ENCODE measurements around the gene RAB11FIP3. TPM values are rescaled to one million over a fixed set of nuclear protein-coding genes. Genes with fewer than 3 reads are reported as not detected.

The RAB11FIP3 gene
- total and polyA plus RNA-seq, 10 donors = 12.3 to 52.7 (median 35.5) TPM

DNA sequence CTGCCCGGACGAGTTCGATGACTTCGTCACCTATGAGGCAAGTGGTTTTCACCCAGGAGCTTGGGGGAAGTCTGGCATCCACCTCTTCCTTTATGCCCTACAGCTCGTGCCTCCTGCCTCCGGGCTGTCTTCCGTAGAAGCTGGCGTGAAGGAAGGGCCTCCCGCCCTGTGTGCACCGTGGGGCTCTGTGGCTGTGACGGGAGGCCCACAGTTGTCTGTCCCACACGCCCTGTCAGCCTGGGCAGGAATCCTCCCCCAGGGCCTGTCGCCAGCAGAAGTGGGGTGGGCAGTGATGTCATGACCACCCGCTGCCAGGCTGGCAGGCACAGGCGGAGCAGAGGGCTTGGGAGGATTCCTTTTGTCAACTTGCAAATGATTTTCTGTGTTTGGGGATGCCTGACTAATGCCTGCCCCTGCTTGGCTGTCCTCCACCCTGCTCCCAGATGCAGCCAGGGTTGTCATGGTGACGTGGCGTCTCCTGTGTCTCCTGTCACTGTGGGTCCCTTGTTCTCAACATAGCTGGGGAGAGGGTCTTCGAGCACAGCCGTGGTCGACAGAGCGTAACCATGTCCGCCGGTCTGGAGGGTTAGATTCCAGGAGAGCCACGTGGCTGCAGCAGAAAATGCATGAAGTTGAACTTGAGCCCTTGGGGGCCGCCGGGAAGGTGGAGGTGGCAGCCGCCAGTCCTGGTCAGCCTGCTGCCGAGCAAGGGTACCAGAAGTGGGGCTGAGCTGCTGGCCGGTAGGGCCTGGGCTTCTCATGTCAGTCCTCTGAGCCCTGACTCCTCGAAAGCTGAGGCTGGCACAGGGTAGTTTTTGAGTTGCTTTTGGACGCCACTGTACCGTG, 46.1 kb downstream of the RAB11FIP3 start:
- H3K4me3 ChIP-seq = no peak overlapping the region
- H3K4me1 ChIP-seq = peaks cover 0 to 6% (median 0%) of the 10 kb centered on the region in 6 donors
- TF ChIP-seq CTCF (IDR thresholded peaks at IDR 0.05 in 8 of 11, conservative IDR thresholded peaks at IDR 0.05 in 3 of 11) (no peak), POLR2A (IDR thresholded peaks at IDR 0.05) (no peak), POLR2AphosphoS5 (IDR thresholded peaks at IDR 0.05) (no peak)
- no peak overlapping the region for H3K27ac ChIP-seq
- H3K36me3 ChIP-seq = peaks cover 0 to 37% (median 5%) of the 10 kb centered on the region in 6 donors
- 80 to 92% (median 87%) methylated on average over 30 to 32 of the region's 32 CpGs for WGBS, 5 donors
- no peaks in the 10 kb centered on the region for H3K9me3 ChIP-seq
- DNase-seq = no peak
- intact Hi-C loops (cut with DNase I; ENCODE audit: low total_unique reads) = no loop called here
- H3K27me3 ChIP-seq (replicated peaks in 1 of 7) = no peaks in the 10 kb centered on the region

GRCh38 chr16:472199-472504, 46.7 kb downstream of the RAB11FIP3 start:
- H3K9me3 ChIP-seq = no peaks in the 10 kb centered on the region
- no peak overlapping the region for H3K27ac ChIP-seq
- H3K4me3 ChIP-seq = no peak overlapping the region
- TF ChIP-seq CTCF (IDR thresholded peaks at IDR 0.05 in 8 of 11, conservative IDR thresholded peaks at IDR 0.05 in 3 of 11) = no peak
- TF ChIP-seq POLR2AphosphoS5 (IDR thresholded peaks at IDR 0.05) = no peak
- TF ChIP-seq POLR2A (IDR thresholded peaks at IDR 0.05) = no peak
- H3K27me3 ChIP-seq (replicated peaks in 1 of 7) = no peaks in the 10 kb centered on the region
- peaks cover 0 to 10% (median 0%) of the 10 kb centered on the region in 6 donors for H3K4me1 ChIP-seq
- 88 to 96% (median 96%) methylated on average over 4 to 9 of the region's 9 CpGs for WGBS, 5 donors
- intact Hi-C loops (cut with DNase I; ENCODE audit: low total_unique reads) = no loop called here
- DNase-seq = no peak
- peaks cover 0 to 37% (median 5%) of the 10 kb centered on the region in 6 donors for H3K36me3 ChIP-seq

DNA sequence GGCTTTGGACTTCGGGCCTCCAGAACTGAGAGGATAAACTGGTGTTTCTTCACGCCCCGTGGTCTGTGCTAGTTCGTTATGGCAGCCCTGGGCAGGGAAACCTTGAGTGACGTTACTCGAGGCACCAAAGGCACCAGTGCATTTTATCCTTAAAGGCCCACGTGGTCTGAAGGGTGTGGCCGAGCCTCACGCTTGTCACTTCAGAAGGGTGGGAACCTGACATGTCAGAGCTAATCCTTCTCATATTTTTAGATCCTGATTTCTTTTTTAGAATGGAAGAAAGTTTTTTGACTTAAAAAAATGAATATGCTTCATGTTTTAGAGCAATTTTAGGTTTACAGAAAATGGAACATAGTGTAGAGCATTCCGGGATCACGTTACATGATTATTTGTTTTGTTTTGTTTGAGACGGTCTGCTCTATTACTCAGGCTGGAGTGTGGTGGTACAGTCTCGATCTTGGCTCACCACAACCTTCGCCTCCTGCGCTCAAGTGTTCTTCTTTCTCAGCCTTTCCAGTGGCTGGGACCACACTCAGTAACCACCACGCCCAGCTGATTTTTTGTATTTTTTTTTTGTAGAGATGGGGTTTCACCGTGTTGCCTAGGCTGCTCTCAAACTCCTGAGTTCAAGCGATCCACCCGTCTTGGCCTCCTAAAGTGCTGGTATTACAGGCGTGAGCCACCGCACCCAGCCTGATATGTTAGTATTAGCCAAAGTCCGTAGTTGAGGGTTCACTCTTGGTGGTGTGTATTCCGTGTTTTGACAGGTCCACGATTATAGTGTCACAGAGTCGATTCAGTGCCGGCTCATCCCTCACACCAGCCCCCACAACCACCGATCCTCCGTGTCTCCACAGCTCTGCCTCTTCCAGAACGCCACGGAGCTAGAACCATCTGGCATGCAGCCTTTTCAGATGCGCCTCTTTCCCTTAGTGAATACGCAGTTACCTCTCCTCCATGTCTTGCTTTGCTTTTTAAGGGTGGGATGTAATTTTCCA, 47.9 kb downstream of the RAB11FIP3 start:
- TF ChIP-seq CTCF (IDR thresholded peaks at IDR 0.05 in 8 of 11, conservative IDR thresholded peaks at IDR 0.05 in 3 of 11) = no peak
- TF ChIP-seq POLR2AphosphoS5 (IDR thresholded peaks at IDR 0.05) = no peak
- TF ChIP-seq POLR2A (IDR thresholded peaks at IDR 0.05) = no peak
- H3K4me3 ChIP-seq = no peak overlapping the region
- DNase-seq = no peak
- H3K36me3 ChIP-seq = peaks cover 0 to 43% (median 5%) of the 10 kb centered on the region in 6 donors
- no peaks in the 10 kb centered on the region for H3K9me3 ChIP-seq
- H3K4me1 ChIP-seq = peaks cover 0 to 18% (median 0%) of the 10 kb centered on the region in 6 donors
- WGBS, 5 donors = 91 to 95% (median 94%) methylated on average over 31 to 32 of the region's 32 CpGs
- intact Hi-C loops (cut with DNase I; ENCODE audit: low total_unique reads) = no loop called here
- H3K27me3 ChIP-seq (replicated peaks in 1 of 7) = no peaks in the 10 kb centered on the region
- H3K27ac ChIP-seq = no peak overlapping the region

All from spleen (tissue), 11 donors.